Endothelial cell of umbilical vein (primary cell): ENCODE data around the gene CAV1. TPM values are rescaled to one million over a fixed set of nuclear protein-coding genes. Genes with fewer than 3 reads are reported as not detected.

ENCODE experiments used
- BruUV-seq: library from RNA; stranded (reverse); fragments of 400-500 nt; replicated peaks from 2 replicates; lab custom pipeline; 2021; lab: Mats Ljungman, UMichigan
- CTCF ChIA-PET: fragments of 300-600, 350-600 bp; sonication (Branson Sonifier 250); formaldehyde crosslinking; loops from one replicate; lab custom pipeline; 2021; ENCODE audit warnings: antibody characterized with exemption, inconsistent platforms; lab: Charles Lee
- POLR2A ChIA-PET: fragments of 300-600, 350-600 bp; sonication (Branson Sonifier 250); formaldehyde crosslinking; loops from one replicate; lab custom pipeline; 2021; ENCODE audit warnings: antibody characterized with exemption, inconsistent platforms; lab: Charles Lee
- DNase-seq: peaks from one replicate; pipeline ENCODE4 v3.0.0-alpha.2; 2011; ENCODE audit warnings: low read depth, low spot score
- FAIRE-seq: peaks from 2 replicates; lab custom pipeline; 2011; peaks lifted over from hg19 to GRCh38; lab: Jason Lieb, UNC
- H2AFZ ChIP-seq: 2 replicates; pipeline ENCODE4 v1.6.0; 2012; ENCODE audit warnings: low read depth, low read length, control low read depth, inconsistent platforms
- H3K27ac ChIP-seq: 2 replicates; pipeline ENCODE4 v1.5.1; 2011; ENCODE audit warnings: low read depth, mild to moderate bottlenecking, control low read depth, low read length, moderate library complexity; ENCODE audit not compliant: insufficient read depth
- H3K27me3 ChIP-seq, 2 experiments: 2 replicates each; pipeline versions ENCODE4 v1.6.0 to v1.6.1; 2011; ENCODE audit warnings: low read length in 2 of 2, mixed read lengths in 1 of 2; ENCODE audit not compliant: control insufficient read depth in 2 of 2, insufficient read depth in 2 of 2
- H3K36me3 ChIP-seq, 2 experiments: 2 replicates in 1 of 2; 3 replicates in 1 of 2; pipeline ENCODE4 v1.5.1; 2011; ENCODE audit warnings: low read length in 2 of 2, mild to moderate bottlenecking in 1 of 2, moderate library complexity in 1 of 2; ENCODE audit not compliant: control insufficient read depth in 2 of 2, insufficient read depth in 2 of 2; ENCODE audit errors: extremely low read depth in 1 of 2
- H3K4me1 ChIP-seq: 3 replicates; pipeline ENCODE4 v1.5.1; 2011; ENCODE audit warnings: mild to moderate bottlenecking, low read length; ENCODE audit not compliant: control insufficient read depth, insufficient read depth; ENCODE audit errors: extremely low read depth
- H3K4me2 ChIP-seq: 2 replicates; pipeline ENCODE4 v1.6.1; 2011; ENCODE audit warnings: low read length, control low read depth, mixed read lengths; ENCODE audit not compliant: insufficient read depth
- H3K4me3 ChIP-seq, 3 experiments: fragments of 200-600 bp in 1 of 3; sonication (generic), shearing (Covaris generic) in 1 of 3; replicated peaks in 1 of 3; 2 replicates each; pipeline ENCODE4 v1.5.1; 2011 to 2016; ENCODE audit warnings: control low read depth in 3 of 3, low read length in 3 of 3, mild to moderate bottlenecking in 2 of 3, inconsistent platforms in 1 of 3, low read depth in 1 of 3, moderate library complexity in 1 of 3; ENCODE audit not compliant: insufficient read depth in 1 of 3
- H3K79me2 ChIP-seq: 2 replicates; pipeline ENCODE4 v1.6.0; 2012; ENCODE audit warnings: low read length, inconsistent platforms; ENCODE audit not compliant: control insufficient read depth, insufficient read depth
- H3K9ac ChIP-seq: replicated peaks from 2 replicates; pipeline ENCODE3; 2011; ENCODE audit warnings: low read length, control low read depth; ENCODE audit not compliant: insufficient read depth; ENCODE audit errors: extremely low read depth
- H3K9me1 ChIP-seq: replicated peaks from 3 replicates; pipeline ENCODE4 v1.6.0; 2011; ENCODE audit warnings: mild to moderate bottlenecking, low read length; ENCODE audit not compliant: control insufficient read depth, insufficient read depth; ENCODE audit errors: extremely low read depth
- H3K9me3 ChIP-seq: replicated peaks from 2 replicates; pipeline ENCODE4 v1.5.1; 2012; ENCODE audit warnings: low read length, inconsistent platforms; ENCODE audit not compliant: control insufficient read depth, insufficient read depth
- H4K20me1 ChIP-seq: replicated peaks from 2 replicates; pipeline ENCODE3; 2011; ENCODE audit warnings: mild to moderate bottlenecking, low read length; ENCODE audit not compliant: control insufficient read depth, insufficient read depth; ENCODE audit errors: extremely low read depth
- EZH2 ChIP-seq: IDR thresholded peaks from 2 replicates; pipeline ENCODE4 v1.6.1; 2012; ENCODE audit warnings: borderline replicate concordance, low read depth, mild to moderate bottlenecking, moderate library complexity, low read length, inconsistent platforms; ENCODE audit not compliant: severe bottlenecking
- FOS ChIP-seq: IDR thresholded peaks from 2 replicates; pipeline ENCODE4 v1.6.1; 2011; ENCODE audit warnings: mild to moderate bottlenecking, low read length, moderate library complexity, borderline replicate concordance; ENCODE audit not compliant: insufficient read depth
- GATA2 ChIP-seq: IDR thresholded peaks from 2 replicates; pipeline ENCODE4 v1.7.0; 2011; ENCODE audit warnings: low read depth, mild to moderate bottlenecking, moderate library complexity, mixed read lengths, low read length; ENCODE audit not compliant: insufficient read length, insufficient read depth
- JUN ChIP-seq: IDR thresholded peaks from 2 replicates; pipeline ENCODE4 v1.6.1; 2011; ENCODE audit warnings: borderline replicate concordance, low read depth; ENCODE audit not compliant: insufficient read length, insufficient read depth
- MAX ChIP-seq: IDR thresholded peaks from 2 replicates; pipeline ENCODE4 v1.6.1; 2011; ENCODE audit not compliant: insufficient read depth, insufficient read length
- MYC ChIP-seq: IDR thresholded peaks from one replicate; pipeline ENCODE4 v1.6.1; 2011; ENCODE audit warnings: mild to moderate bottlenecking, low read depth, low read length
- POLR2A ChIP-seq: IDR thresholded peaks from 2 replicates; pipeline ENCODE4 v1.6.1; 2012; ENCODE audit warnings: low read depth, mild to moderate bottlenecking, control low read depth, low read length
- POLR2AphosphoS5 ChIP-seq: IDR thresholded peaks from 2 replicates; pipeline ENCODE4 v1.6.1; 2012; ENCODE audit warnings: low read depth, mild to moderate bottlenecking, control low read depth, low read length, moderate library complexity; ENCODE audit not compliant: insufficient read depth
- dilution Hi-C: fragments of 300-500 bp; cut with MboI; formaldehyde crosslinking; loops from one replicate; pipeline ENCODE4 v1.15.0; 2019; ENCODE audit warnings: low sequenced_read_pairs; ENCODE audit not compliant: extremely low pct_ligation_motif_present
- intact Hi-C: fragments of 100-400 bp; cut with micrococcal nuclease; formaldehyde crosslinking; loops from one replicate; pipeline ENCODE4 v1.10.0; 2022
- polyA plus RNA-seq, 4 experiments: library from polyadenylated mRNA; depleted of rRNA in 3 of 4; stranded (reverse) in 3 of 4; unstranded in 1 of 4; fragments of >200 nt; gene quantifications; 2 replicates each; pipeline versions ENCODE4 v1.2.1 to v1.2.3, GENCODE V29; 2011 to 2012; ENCODE audit warnings: missing spikeins in 1 of 4
- total RNA-seq: library from RNA; stranded (reverse); gene quantifications from 2 replicates; pipeline ENCODE4 v1.2.3, GENCODE V29; 2021
- TF ChIP-seq, protein P1 (sequence below), 2 donors: IDR thresholded peaks; 1 replicate in 1 of 2; 2 replicates in 1 of 2; pipeline ENCODE4 v1.5.1; 2011; ENCODE audit warnings: low read length in 2 of 2, mild to moderate bottlenecking in 2 of 2, moderate library complexity in 2 of 2, control low read depth in 1 of 2, inconsistent platforms in 1 of 2, low read depth in 1 of 2; ENCODE audit not compliant: insufficient read depth in 1 of 2; ENCODE audit errors: extremely low read depth in 1 of 2

CAV1 gene
- total and polyA plus RNA-seq, 2 donors (not counting 3 experiments of a cell fraction or from before 2014, with no cell fraction given) = 1,483 to 3,129 TPM

DNA sequence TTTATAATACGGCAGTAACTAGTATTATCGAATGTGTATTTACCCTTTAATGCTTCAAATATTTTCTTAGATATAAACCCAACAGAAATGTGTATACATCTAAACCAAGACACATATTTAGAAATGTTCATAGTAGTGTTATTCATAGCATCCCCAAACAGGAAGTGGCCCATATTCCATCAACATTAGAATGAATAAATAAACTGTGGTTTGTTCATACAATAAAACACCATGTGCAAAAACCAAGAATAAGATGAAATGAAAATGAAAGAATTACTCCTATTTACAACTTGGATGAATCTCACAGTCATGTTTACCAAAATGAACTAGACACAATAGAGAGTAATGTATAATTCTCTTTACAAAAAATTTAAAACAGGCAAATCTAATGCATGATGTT lies 34.5 kb upstream of the CAV1 start:
- intact Hi-C loops = no loop called here
- Histone ChIP-seq H3K9ac (no peak overlapping the region), H4K20me1 (no peaks in the 10 kb centered on the region), H3K9me3 (no peaks in the 10 kb centered on the region), H3K79me2 (no peaks in the 10 kb centered on the region), H2AFZ (no peak overlapping the region), H3K36me3 (no peaks in the 10 kb centered on the region), H3K9me1 (no peaks in the 10 kb centered on the region), H3K27ac (no peak overlapping the region), H3K4me2 (no peak overlapping the region), H3K4me3 (no peak overlapping the region), H3K4me1 (peaks cover 2% of the 10 kb centered on the region), H3K27me3 (no peaks in the 10 kb centered on the region)
- TF ChIP-seq POLR2AphosphoS5 (no peak), FOS (no peak), JUN (no peak), MAX (no peak), MYC (no peak), GATA2 (no peak), EZH2 (no peak), POLR2A (no peak)
- TF ChIP-seq, protein P1, sequence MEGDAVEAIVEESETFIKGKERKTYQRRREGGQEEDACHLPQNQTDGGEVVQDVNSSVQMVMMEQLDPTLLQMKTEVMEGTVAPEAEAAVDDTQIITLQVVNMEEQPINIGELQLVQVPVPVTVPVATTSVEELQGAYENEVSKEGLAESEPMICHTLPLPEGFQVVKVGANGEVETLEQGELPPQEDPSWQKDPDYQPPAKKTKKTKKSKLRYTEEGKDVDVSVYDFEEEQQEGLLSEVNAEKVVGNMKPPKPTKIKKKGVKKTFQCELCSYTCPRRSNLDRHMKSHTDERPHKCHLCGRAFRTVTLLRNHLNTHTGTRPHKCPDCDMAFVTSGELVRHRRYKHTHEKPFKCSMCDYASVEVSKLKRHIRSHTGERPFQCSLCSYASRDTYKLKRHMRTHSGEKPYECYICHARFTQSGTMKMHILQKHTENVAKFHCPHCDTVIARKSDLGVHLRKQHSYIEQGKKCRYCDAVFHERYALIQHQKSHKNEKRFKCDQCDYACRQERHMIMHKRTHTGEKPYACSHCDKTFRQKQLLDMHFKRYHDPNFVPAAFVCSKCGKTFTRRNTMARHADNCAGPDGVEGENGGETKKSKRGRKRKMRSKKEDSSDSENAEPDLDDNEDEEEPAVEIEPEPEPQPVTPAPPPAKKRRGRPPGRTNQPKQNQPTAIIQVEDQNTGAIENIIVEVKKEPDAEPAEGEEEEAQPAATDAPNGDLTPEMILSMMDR (IDR thresholded peaks at IDR 0.05; ENCODE audit: extremely low read depth in 1 of 2, insufficient read depth in 1 of 2, low read depth in 1 of 2, low read length in 2 of 2) = no peak
- DNase-seq = no peak
- CTCF ChIA-PET = no interaction called here
- POLR2A ChIA-PET = no interaction called here
- dilution Hi-C loops = no loop called here
- BruUV-seq = no TSS peak
- FAIRE-seq = no peak
